Stimulated activated memory B cell treated with anti-CD40 and anti-IgM and Interleukin-4, amounts not matched to agents 10 μg/mL and 1 μg/mL and 100 μg/mL, for 72 hours (primary cell): ENCODE data around the gene UPP2.

Experiments used
- ATAC-seq: fragments of 150-1000 bp; cut with Tn5 transposase; 2 replicates; pipeline ENCODE4 v1.10.0; 2021
- H3K27ac Mint-ChIP-seq: one replicate; pipeline ENCODE4 v1.8.0; 2022; ENCODE audit warnings: mild to moderate bottlenecking, mixed read lengths
- H3K27me3 Mint-ChIP-seq: one replicate; pipeline ENCODE4 v1.8.0; 2022; ENCODE audit warnings: mixed read lengths
- H3K36me3 Mint-ChIP-seq: one replicate; pipeline ENCODE4 v1.8.0; 2022; ENCODE audit warnings: mixed read lengths
- H3K4me1 Mint-ChIP-seq: one replicate; pipeline ENCODE4 v1.8.0; 2022; ENCODE audit warnings: mixed read lengths
- H3K4me3 Mint-ChIP-seq: one replicate; pipeline ENCODE4 v1.8.0; 2022; ENCODE audit warnings: mild to moderate bottlenecking, moderate library complexity, mixed read lengths
- H3K9me3 Mint-ChIP-seq: one replicate; pipeline ENCODE4 v1.8.0; 2022; ENCODE audit warnings: mixed read lengths

UPP2 gene

DNA sequence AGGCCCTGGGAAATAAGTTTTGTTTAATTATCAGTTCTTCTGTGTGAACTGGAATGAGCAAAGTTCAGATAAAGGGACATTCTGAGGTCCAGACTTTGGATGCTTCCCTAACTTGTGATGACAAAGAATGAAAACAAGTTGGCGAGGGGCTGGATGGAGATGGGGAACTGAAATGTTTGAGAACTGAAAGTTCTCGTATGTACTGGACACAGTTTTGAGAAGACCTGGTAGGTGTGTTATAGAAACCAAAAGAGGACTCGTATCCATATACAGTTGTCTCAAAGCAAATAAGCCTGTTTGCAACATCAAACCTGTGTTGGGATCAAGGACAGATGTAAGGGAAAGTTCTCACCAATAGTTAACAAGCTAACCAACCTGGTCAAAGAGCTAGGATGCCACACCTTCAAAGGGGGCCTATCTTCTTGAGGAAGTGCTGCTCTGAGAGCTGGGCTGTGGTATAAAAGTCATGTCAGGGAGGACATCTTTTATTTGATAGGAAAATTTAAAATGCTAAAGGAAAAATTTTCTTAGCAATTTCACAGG lies at the start of gene UPP2:
TSS of gene UPP2 (plus strand) at position 493 of the 543 bp plus-strand sequence. CDS start 188 bp downstream, outside the sequence.
- Mint-ChIP-seq H3K36me3 (no peaks in the 10 kb centered on the region), H3K4me1 (no peaks in the 10 kb centered on the region), H3K27ac (no peak within 1 kb of the TSS), H3K4me3 (no peak within 1 kb of the TSS), H3K27me3 (peaks cover 13% of the 10 kb centered on the region), H3K9me3 (peaks cover 2% of the 10 kb centered on the region)
- peak; percentile 31 for ATAC-seq

DNA sequence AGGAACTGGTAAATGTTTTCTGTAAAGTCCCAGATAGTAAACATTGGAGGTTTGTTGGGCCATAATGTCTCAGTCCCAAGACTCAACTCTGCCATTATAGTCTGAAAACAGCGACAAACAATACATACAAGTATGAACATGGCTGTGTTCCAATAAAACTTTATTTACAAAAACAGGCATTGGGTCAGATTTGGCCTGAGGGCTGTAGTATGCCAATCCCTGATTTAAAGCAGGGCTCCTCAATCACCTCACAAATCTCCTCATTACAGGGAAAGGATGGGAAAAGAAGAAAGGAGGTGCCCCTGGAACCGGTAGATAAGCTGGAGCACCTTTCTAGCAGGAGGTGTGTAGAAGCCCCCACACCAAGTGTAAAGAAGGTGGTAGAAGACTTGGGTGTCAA lies 48.9 kb upstream of the UPP2 start:
- H3K4me3 Mint-ChIP-seq, result no peak overlapping the region
- H3K4me1 Mint-ChIP-seq, result no peaks in the 10 kb centered on the region
- H3K9me3 Mint-ChIP-seq, result no peaks in the 10 kb centered on the region
- no peaks in the 10 kb centered on the region for H3K27me3 Mint-ChIP-seq
- H3K36me3 Mint-ChIP-seq, result no peaks in the 10 kb centered on the region
- no peak for ATAC-seq
- H3K27ac Mint-ChIP-seq, result no peak overlapping the region

DNA sequence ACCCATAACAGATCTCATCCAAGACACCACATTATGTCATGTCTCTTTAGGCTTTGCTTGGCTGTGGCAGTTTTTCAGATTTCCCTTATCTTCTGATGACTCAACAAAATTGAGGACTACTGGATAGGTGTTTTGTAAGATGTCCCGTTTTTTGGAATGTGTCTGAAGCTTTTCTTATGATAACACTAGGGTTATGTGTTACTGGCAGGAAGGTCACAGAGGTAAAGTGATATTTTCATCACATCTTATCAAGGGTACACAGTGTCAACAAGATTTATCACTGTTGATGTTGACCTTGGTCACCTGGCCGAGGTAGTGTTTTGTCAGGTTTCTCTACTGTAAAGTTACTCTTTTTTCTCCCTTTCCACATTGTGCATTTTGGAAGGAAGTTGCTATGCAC lies 44.8 kb upstream of the UPP2 start:
- Mint-ChIP-seq H3K9me3 (no peaks in the 10 kb centered on the region), H3K4me1 (no peaks in the 10 kb centered on the region), H3K4me3 (no peak overlapping the region), H3K27ac (no peak overlapping the region), H3K27me3 (no peaks in the 10 kb centered on the region), H3K36me3 (no peaks in the 10 kb centered on the region)
- ATAC-seq, result no peak

- no peak for ATAC-seq
- Mint-ChIP-seq H3K27me3 (no peaks in the 10 kb centered on the region), H3K27ac (no peak overlapping the region), H3K4me1 (no peaks in the 10 kb centered on the region), H3K4me3 (no peak overlapping the region), H3K9me3 (peaks cover 5% of the 10 kb centered on the region), H3K36me3 (no peaks in the 10 kb centered on the region)
These were observed 41.4 kb upstream of the UPP2 start for GRCh38 chr2:158060160-158060834.

- Mint-ChIP-seq H3K36me3 (no peaks in the 10 kb centered on the region), H3K27ac (no peak overlapping the region), H3K9me3 (peaks cover 5% of the 10 kb centered on the region), H3K4me3 (no peak overlapping the region), H3K4me1 (no peaks in the 10 kb centered on the region), H3K27me3 (no peaks in the 10 kb centered on the region)
- ATAC-seq, result no peak
These were observed 40.7 kb upstream of the UPP2 start for GRCh38 chr2:158060835-158061435.

- H3K4me1 Mint-ChIP-seq, result no peaks in the 10 kb centered on the region
- H3K27ac Mint-ChIP-seq, result no peak overlapping the region
- H3K4me3 Mint-ChIP-seq, result no peak overlapping the region
- H3K27me3 Mint-ChIP-seq, result peaks cover under 1% of the 10 kb centered on the region
- ATAC-seq, result no peak
- peaks cover 5% of the 10 kb centered on the region for H3K9me3 Mint-ChIP-seq
- H3K36me3 Mint-ChIP-seq, result no peaks in the 10 kb centered on the region
These were observed 39.9 kb upstream of the UPP2 start for GRCh38 chr2:158061763-158062162.

DNA sequence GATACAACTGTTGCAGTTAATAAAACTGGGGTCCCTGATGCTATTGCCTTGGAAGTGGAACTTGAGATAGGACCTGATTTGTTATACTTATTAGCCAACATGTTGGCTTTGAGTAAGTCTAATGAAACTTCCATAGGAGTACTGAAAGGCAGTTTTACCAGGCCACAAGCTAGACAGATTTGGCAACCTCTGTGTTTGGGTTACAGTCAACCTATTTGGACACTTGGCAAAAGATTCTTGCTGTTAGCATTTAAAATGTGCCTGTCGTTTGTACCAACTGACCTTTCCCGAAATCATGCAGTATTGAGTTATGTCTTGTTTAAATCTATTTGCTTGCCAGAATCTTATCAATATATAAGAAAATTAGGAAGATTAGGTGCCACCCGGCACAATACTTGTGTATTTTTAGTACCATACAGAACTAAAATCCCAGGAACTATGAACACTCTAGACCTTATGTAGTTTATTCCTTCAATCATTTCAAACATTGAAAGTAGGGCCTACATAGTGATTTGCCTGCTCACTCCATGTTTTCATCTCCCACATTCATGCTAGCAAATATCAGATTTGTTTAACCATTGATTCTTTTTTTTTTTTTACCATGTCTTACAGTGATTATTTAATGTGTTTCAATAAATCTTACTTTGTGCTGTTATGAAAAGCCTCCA lies 35.5 kb upstream of the UPP2 start:
- Mint-ChIP-seq H3K27ac (no peak overlapping the region), H3K9me3 (peaks cover 5% of the 10 kb centered on the region), H3K27me3 (peaks cover 23% of the 10 kb centered on the region), H3K4me1 (no peaks in the 10 kb centered on the region), H3K36me3 (no peaks in the 10 kb centered on the region), H3K4me3 (no peak overlapping the region)
- ATAC-seq, result no peak

DNA sequence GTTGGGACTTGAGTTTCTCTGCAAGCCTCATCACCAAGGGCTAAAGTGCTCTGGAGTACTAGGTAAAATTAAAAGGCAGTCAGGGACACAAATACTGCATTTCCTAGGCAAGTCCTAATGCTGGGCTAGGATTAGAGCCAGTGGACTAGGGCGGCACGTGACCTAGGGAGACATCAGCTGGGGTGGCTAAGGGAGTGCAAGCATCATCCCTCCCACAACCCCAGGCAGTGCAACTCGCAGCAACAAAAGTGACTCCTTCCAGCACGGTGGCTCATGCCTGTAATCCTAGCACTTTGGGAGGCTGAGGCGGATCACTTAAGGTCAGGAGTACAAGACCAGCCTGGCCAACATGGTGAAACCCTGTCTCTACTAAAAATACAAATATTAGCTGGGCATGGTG lies 30.7 kb upstream of the UPP2 start:
- H3K9me3 Mint-ChIP-seq, result no peaks in the 10 kb centered on the region
- peaks cover 46% of the 10 kb centered on the region for H3K27me3 Mint-ChIP-seq

DNA sequence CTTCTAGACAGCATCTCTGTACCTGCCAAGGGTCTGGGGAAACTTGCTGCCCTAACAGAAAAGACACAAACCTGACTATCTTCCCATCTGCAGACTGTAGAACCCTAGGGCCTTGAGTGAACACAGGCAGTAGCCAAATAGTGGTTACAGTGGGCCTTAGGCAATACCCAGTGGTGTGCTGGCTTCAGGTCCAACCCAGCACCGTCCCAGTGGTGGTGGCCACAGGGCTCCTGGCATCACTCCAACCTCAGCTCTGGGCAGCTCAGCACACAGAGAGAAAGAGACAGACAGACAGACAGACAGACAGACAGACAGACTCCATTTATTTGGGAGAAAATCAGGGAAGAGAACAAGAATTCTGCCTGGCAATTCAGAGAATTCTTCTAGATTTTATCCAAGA lies 29.3 kb upstream of the UPP2 start:
- ATAC-seq, result no peak
- Mint-ChIP-seq H3K4me3 (no peak overlapping the region), H3K4me1 (no peaks in the 10 kb centered on the region), H3K9me3 (peaks cover 4% of the 10 kb centered on the region), H3K36me3 (no peaks in the 10 kb centered on the region), H3K27ac (no peak overlapping the region), H3K27me3 (peaks cover 39% of the 10 kb centered on the region)

More for the DNA sequence above, 30.7 kb upstream of the UPP2 start:
- ATAC-seq, result no peak
- Mint-ChIP-seq H3K4me1 (no peaks in the 10 kb centered on the region), H3K4me3 (no peak overlapping the region), H3K27ac (no peak overlapping the region), H3K36me3 (no peaks in the 10 kb centered on the region)

DNA sequence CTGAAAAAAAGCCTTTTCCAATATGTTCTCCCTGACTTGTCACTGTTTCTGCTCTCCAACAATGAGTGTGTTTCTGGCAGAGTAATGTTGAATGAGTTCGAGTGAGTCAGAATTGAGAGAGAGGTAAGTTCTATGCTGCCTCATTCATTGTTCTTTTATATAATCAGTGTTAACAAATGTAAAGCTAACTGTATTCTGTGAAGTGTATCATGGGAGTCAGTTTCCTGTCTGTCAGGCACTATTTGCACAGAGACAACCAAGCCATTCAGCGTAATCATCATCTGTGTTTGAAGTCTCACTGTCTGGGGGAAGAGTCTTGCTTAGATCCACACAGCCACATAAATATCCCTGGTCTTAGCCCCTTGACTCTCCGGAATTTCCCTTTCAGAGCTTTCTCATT lies 22.0 kb upstream of the UPP2 start:
- Mint-ChIP-seq H3K4me1 (no peaks in the 10 kb centered on the region), H3K36me3 (no peaks in the 10 kb centered on the region), H3K9me3 (peaks cover 13% of the 10 kb centered on the region), H3K27ac (no peak overlapping the region), H3K4me3 (no peak overlapping the region), H3K27me3 (no peaks in the 10 kb centered on the region)
- ATAC-seq, result no peak

DNA sequence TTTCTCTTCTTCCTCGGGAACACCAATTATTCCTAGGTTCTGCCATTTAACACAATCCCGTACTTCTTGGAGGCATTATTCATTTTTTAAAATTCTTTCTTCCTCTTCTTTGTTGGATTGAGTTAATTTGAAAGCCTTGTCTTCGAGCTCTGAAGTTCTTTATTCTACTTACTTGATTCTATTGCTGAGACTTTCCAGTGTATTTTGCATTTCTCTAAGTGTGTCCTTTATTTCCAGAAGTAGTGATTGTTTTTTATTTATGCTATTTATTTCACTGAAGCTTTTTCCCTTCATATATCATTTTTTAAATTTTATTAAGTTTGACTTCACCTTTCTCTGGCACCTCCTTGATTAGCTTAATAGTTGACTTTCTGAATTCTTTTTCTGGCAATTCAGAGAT lies 13.6 kb upstream of the UPP2 start:
- no peaks in the 10 kb centered on the region for H3K36me3 Mint-ChIP-seq
- no peak for ATAC-seq
- H3K4me1 Mint-ChIP-seq, result no peaks in the 10 kb centered on the region
- no peak overlapping the region for H3K27ac Mint-ChIP-seq
- peaks cover 39% of the 10 kb centered on the region for H3K27me3 Mint-ChIP-seq
- no peak overlapping the region for H3K4me3 Mint-ChIP-seq
- H3K9me3 Mint-ChIP-seq, result peaks cover 11% of the 10 kb centered on the region

- no peaks in the 10 kb centered on the region for H3K36me3 Mint-ChIP-seq
- ATAC-seq, result no peak
- H3K27me3 Mint-ChIP-seq, result peaks cover 39% of the 10 kb centered on the region
- H3K4me1 Mint-ChIP-seq, result no peaks in the 10 kb centered on the region
- no peak overlapping the region for H3K4me3 Mint-ChIP-seq
- H3K27ac Mint-ChIP-seq, result no peak overlapping the region
- peaks cover 11% of the 10 kb centered on the region for H3K9me3 Mint-ChIP-seq
These were observed 12.4 kb upstream of the UPP2 start for GRCh38 chr2:158089322-158089721.

DNA sequence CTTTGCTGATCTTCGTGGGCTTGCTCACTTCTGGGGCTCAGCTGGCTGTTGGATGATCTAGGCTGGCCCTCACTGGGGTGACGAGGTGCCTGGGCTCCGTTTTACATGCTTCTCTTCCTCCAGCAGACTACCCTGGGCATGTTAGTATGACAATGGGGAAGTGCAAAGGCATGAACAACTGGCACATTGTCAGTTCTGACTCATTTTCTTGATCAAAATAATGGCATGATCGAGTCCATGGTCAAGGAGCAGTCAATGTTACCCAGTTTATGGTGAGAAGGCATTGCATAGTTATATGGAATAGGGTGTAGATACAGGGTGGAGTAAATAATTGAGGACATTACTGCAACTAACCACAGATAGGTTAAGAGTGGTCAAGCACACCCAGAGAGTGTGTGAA lies 10.0 kb upstream of the UPP2 start:
- no peak overlapping the region for H3K4me3 Mint-ChIP-seq
- H3K27ac Mint-ChIP-seq, result no peak overlapping the region
- H3K9me3 Mint-ChIP-seq, result peaks cover 8% of the 10 kb centered on the region
- no peak for ATAC-seq
- H3K36me3 Mint-ChIP-seq, result no peaks in the 10 kb centered on the region
- H3K4me1 Mint-ChIP-seq, result no peaks in the 10 kb centered on the region
- peaks cover 39% of the 10 kb centered on the region for H3K27me3 Mint-ChIP-seq

DNA sequence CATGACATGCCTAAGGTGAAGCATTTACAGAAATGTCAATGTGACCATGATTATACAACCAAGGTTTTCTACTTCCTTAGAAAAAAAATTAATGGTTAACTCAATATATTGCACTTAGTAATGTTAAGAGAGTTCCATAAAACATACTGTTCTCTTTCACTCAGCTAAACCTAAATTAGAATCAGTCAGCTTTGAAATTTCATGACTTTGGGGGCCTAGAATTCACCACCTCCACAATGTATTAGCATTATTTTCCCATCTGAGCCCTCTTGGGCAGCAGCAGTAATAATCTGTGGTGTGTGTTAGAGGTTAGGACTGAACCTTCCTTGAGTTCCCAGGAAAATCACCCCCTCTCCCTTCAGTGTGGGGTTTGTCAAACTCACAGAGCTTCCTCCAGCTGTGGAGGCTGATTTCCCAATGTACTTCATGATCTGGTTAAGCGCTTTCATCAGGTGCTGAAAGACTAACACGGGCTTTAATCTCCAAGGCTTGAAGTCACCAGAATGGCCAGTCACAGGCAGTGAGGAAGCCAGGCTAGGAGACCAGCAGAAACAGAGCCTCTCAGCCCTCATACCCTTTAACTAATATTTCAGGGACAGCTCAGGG lies 7.1 kb upstream of the UPP2 start:
- no peaks in the 10 kb centered on the region for H3K9me3 Mint-ChIP-seq
- H3K4me1 Mint-ChIP-seq, result no peaks in the 10 kb centered on the region
- peaks cover 25% of the 10 kb centered on the region for H3K27me3 Mint-ChIP-seq
- no peak for ATAC-seq
- no peak overlapping the region for H3K27ac Mint-ChIP-seq
- no peaks in the 10 kb centered on the region for H3K36me3 Mint-ChIP-seq
- no peak overlapping the region for H3K4me3 Mint-ChIP-seq

GRCh38 chr2:158095269-158095668 lies 6.4 kb upstream of the UPP2 start:
- Mint-ChIP-seq H3K4me3 (no peak overlapping the region), H3K4me1 (no peaks in the 10 kb centered on the region), H3K36me3 (no peaks in the 10 kb centered on the region), H3K27me3 (peaks cover 22% of the 10 kb centered on the region), H3K9me3 (no peaks in the 10 kb centered on the region), H3K27ac (no peak overlapping the region)
- ATAC-seq, result no peak
